ENCODE results near the gene WNK2.

WNK2 gene

GRCh38 chr9:93243112-93243511, 59.2 kb downstream of the WNK2 start (continued):
- no peak for TF ChIP-seq ZFP41 (tag by site-specific recombination; IDR thresholded peaks at IDR 0.05; ENCODE audit: borderline replicate concordance)
- no peak for TF ChIP-seq ZNF558 (tag by site-specific recombination; IDR thresholded peaks at IDR 0.05)
- no peak for TF ChIP-seq ZIC2 (tag by site-specific recombination; IDR thresholded peaks at IDR 0.05)
- no peak for TF ChIP-seq GLI4 (tag by site-specific recombination; IDR thresholded peaks at IDR 0.05)
- no peak for TF ChIP-seq REST (tag by site-specific recombination; IDR thresholded peaks at IDR 0.05)
- TF ChIP-seq ZNF341 (tag by site-specific recombination; IDR thresholded peaks at IDR 0.05; ENCODE audit: low read depth): no peak
- TF ChIP-seq ZNF2 (tag by site-specific recombination; IDR thresholded peaks at IDR 0.05): no peak

- peaks cover 0 to 24% of the 10 kb centered on the region in 2 experiments; a peak in 1 of 3 replicates for H3K36me3 ChIP-seq (ENCODE audit: control insufficient read depth in 2 of 2, insufficient read depth in 1 of 2, low read length in 2 of 2)
- TF ChIP-seq GLIS1 (tag by site-specific recombination; IDR thresholded peaks at IDR 0.05): no peak
- no peak for TF ChIP-seq TSHZ1 (tag by site-specific recombination; IDR thresholded peaks at IDR 0.05; ENCODE audit: borderline replicate concordance)
- TF ChIP-seq YY1 (tag by site-specific recombination; IDR thresholded peaks at IDR 0.05): no peak
- TF ChIP-seq ZNF426 (tag by site-specific recombination; IDR thresholded peaks at IDR 0.05): no peak
- no peak for TF ChIP-seq ZNF704 (tag by site-specific recombination; IDR thresholded peaks at IDR 0.05)
- no peak for TF ChIP-seq SALL2 (tag by site-specific recombination; IDR thresholded peaks at IDR 0.05; ENCODE audit: borderline replicate concordance)
- TF ChIP-seq ZNF639 (tag by site-specific recombination; IDR thresholded peaks at IDR 0.05): no peak
- TF ChIP-seq MEIS1 (CRISPR knock-in tag; IDR thresholded peaks at IDR 0.05; ENCODE audit: borderline replicate concordance): no peak
- no peak for TF ChIP-seq ZIC2 (tag by site-specific recombination; IDR thresholded peaks at IDR 0.05)
- TF ChIP-seq ZNF658 (tag by site-specific recombination; IDR thresholded peaks at IDR 0.05): no peak
- TF ChIP-seq ZNF221 (tag by site-specific recombination; IDR thresholded peaks at IDR 0.05; ENCODE audit: borderline replicate concordance): no peak
- TF ChIP-seq KLF7 (tag by site-specific recombination; IDR thresholded peaks at IDR 0.05; ENCODE audit: borderline replicate concordance): no peak
- TF ChIP-seq ZNF398 (tag by site-specific recombination; IDR thresholded peaks at IDR 0.05): no peak
- TF ChIP-seq ZSCAN16 (tag by site-specific recombination; IDR thresholded peaks at IDR 0.05): no peak
- TF ChIP-seq ZNF391 (tag by site-specific recombination; IDR thresholded peaks at IDR 0.05; ENCODE audit: borderline replicate concordance, low read depth): no peak
- TF ChIP-seq ZFP69B (tag by site-specific recombination; IDR thresholded peaks at IDR 0.05): no peak
- no peaks in the 10 kb centered on the region for H3K4me1 ChIP-seq (ENCODE audit: control insufficient read depth, insufficient read depth, low read length)
- no peak overlapping the region for H3K27ac ChIP-seq (ENCODE audit: extremely low read depth, low read depth, low read length)
- H3K4me3 ChIP-seq (ENCODE audit: low read depth, low read length): no peak overlapping the region
- no peaks in the 10 kb centered on the region for H3K9me3 ChIP-seq (ENCODE audit: control insufficient read depth, insufficient read depth, low read depth, low read length)
- POLR2A ChIA-PET: no interaction called here
- CTCF ChIA-PET: interaction anchor here (0.6 kb wide), 1 partner anchor 995 kb away, joined by 4 read pairs; no protein-coding TSS in a partner anchor
Measured at GRCh38 chr9:93244101-93244500, 60.2 kb downstream of the WNK2 start.

Measured in HEK293 (cell line).